HG03039 (cell line): ENCODE data around the gene ICAM2.
"Not testable (repeated sequence)": the region's sequence is repeated elsewhere in the genome, so short reads cannot be mapped to it uniquely, and the experiment has no call there.

ENCODE experiments used
- ATAC-seq: cut with Tn5 transposase; IDR thresholded peaks from one replicate; pipeline ENCODE4 v1.9.1; 2021; ENCODE audit warnings: mild to moderate bottlenecking, moderate library complexity; ENCODE audit not compliant: unreplicated experiment

ICAM2 gene

GRCh38 chr17:63998050-63998720, 22.2 kb downstream of the ICAM2 start, which contains the start of gene PRR29:
TSS of gene PRR29 (plus strand) at chr17:63998351. CDS start at chr17:63998365, 14 bp downstream.
- no peak for ATAC-seq

GRCh38 chr17:63997341-63998048, 22.9 kb downstream of the ICAM2 start:
- no peak for ATAC-seq

GRCh38 chr17:63996430-63997182, 23.8 kb downstream of the ICAM2 start:
- ATAC-seq: no peak

DNA sequence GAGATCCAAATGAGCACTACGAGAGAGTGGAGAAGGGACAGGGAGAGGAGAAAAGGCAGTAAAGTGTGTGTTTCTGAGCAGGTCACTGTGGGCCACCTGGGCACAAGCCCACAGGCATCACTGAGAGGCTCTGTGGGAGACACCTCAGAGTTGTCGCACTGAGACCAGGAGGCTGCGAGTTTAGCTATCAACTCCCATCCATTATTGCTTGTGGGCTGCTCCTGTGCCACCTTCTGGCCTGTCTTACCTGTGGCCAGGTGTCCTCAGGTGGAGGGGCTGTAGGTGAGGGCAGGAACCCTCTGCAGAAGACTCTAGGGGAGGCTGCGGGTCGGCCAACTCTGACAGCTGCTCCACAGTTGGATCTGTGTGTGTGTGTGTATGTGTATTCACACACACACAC, 24.8 kb downstream of the ICAM2 start:
- no peak for ATAC-seq

- ATAC-seq: no peak
These were observed 27.0 kb downstream of the ICAM2 start for GRCh38 chr17:63993368-63993985.

DNA sequence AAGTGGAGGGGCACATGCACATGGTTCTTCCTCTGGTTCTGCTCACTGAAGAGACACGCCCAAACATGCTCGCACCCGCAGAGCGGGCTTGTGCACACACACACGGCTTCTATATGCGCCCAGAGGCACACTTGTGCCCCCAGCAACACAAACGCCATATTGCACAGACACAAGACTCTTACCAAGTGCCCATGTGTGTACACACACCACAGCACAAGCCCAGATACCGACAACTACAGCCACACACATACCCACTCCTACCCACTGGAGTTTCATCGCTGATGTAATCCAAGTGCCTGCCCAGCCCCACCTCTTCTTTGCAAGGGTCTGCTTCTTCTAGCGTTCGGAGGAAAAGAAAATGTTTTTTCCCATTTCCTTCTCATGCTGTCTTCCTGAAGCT, 28.8 kb downstream of the ICAM2 start:
- no peak for ATAC-seq

GRCh38 chr17:63989622-63990345, 30.6 kb downstream of the ICAM2 start:
- ATAC-seq: no peak

GRCh38 chr17:63988741-63989621, 31.5 kb downstream of the ICAM2 start:
- no peak for ATAC-seq

- no peak for ATAC-seq
These were observed 32.3 kb downstream of the ICAM2 start for GRCh38 chr17:63988127-63988478.

- no peak for ATAC-seq
These were observed 33.0 kb downstream of the ICAM2 start for GRCh38 chr17:63987221-63988126.

GRCh38 chr17:63986821-63987220, 33.6 kb downstream of the ICAM2 start:
- no peak for ATAC-seq

DNA sequence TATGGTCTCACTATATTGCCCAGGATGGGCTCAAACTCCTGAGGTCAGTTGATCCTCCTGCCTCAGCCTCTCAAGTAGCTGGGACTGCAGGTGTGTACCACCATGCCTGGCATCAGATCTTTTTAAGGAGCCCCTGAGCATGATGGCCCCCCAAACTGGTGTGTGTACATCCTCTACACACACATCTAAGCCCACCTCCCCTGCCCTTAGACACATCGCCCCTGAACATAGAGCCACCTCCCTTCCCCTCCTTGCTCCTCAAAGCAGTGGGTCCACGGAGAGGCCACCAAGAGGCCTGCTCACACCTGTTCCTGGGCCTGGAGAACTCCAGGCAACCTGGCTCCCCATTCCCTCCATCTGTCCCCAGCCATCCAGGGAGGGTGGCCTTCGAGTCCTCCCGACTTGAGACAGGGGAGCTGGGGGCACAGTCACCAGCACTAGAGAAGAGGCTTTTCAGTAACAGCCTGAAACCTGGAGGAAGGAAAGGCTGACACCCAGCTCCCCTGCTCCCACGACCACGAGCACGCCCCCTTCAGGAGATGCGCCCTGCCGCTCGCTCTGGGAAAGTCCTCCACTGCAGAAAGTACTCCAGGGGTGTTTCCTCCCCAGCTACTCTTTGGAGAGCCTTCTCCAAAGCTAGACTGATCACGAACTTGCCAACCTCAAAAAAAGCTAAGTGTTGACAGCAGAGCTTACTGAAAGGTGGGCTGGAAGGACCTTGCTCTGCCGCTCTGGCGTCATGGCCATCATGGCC, 34.9 kb downstream of the ICAM2 start:
- no peak for ATAC-seq

DNA sequence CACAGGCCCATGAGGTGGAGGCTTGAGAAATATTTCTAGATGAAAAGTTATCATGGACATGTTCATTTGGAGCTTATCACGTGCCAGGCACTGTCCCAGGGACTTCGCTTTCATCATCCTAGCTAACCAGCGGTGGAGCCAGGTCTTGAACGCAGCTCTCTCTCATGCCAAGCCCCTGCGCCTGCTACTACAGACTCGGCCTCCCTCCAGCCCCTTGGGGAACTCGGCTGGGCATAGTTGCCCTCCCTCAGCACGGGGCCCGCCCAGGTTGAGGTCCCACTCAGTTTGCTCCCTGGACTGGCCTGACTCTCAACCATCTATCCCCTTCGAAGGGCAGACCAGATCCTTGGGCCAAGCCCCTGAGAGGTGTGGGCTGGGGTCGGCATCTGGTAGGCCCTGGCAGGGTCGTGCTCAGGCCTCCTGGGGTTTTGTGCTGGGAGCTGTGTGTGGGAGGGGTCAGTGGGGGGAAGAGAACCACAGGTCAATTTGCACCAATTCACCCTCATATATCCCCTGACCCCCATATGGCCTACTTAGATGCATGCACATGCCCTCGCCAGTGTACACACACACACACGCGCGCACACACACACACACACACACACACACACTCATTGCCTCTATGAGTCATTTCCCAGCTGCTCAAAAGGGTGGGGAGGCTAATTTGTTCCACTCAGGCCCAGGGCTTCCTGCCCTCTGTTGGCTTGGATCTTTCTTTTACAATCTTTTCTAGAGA, 35.6 kb downstream of the ICAM2 start:
- no peak for ATAC-seq

DNA sequence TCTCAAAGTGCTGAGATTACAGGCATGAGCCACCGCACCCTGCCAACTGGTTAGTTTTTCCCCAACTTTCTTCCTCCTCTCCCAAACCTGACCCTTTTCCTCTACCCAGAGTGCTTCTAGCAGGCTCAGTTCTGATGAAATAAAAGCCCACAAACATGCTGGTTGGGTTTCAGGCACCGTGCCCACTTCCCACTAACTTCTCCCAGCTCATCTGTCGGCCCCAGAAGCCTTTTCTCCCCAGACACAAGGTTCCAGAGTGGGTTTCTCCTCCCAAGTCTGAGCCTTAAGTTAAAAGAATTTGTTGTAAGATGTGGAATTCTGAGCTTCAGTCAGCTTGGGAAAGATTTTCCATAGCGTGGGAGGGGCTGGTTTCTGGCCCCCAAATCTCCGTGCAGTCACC, 36.2 kb downstream of the ICAM2 start:
- ATAC-seq: no peak

GRCh38 chr17:63983320-63983719, 37.1 kb downstream of the ICAM2 start:
- no peak for ATAC-seq

DNA sequence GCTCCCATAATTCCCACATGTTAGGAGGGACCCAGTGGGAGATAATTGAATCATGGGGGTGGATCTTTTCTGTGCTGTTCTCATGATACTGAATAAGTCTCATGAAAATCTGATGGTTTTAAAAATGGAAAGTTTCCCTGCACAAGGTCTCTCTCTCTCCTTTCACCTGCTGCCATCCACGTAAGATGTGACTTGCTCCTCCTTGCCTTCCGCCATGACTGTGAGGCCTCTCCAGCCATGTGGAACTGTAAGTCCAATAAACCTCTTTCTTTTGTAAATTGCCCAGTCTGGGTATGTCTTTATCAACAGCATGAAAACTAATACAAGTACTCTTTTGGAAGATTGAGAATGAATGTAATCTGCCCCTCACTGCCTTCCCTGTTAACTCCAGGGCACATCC, 37.8 kb downstream of the ICAM2 start:
- not testable (repeated sequence) for ATAC-seq
